ENCODE results near the gene EPS8L2.
A peak's percentile ranks its signal among the peaks of the same experiment; 100 is the strongest.

Gene EPS8L2

DNA sequence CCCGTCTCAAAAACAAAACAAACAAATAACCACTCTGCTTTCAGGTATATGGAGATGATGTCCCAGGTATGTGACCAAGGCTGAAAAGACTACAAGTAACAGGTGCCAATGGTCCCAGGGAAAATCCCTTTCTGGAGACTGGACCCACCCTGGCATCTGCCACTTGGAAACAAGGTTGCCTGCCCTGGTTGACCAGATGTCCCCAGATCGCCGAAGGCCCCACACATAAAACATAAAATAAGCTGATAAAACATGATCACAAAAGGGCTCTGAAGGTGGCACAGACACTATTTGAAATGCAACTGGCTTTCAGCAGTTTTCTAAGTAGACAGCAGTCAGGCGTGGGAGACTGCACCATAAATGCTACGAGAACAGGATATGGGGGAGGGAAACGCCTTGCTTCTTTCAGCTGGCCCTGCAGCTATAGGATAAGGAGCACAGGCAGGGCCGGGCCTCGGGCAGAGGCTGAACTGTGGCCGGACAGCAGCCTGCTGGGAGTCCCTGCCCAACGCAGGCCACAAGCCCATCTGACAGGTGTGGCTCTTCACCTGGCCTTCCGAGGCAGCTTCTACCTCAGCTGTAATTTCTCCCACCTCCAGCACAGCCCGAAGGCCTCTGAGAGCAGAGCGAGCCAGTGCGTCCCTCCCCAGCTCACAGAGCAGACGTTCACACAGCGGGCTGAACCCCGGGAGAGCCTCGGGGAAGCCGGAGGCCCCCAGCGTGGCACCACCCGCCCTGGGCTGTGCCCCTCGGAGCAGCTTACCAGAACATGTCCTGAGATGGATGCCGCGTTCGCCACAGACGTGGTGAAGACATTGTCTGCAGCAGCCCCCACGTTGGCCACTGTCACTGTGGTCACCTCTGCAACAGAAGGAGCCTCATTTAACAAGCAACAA lies 15.0 kb upstream of the EPS8L2 start:
- H3K4me1 ChIP-seq (ENCODE audit: insufficient read depth, low read length, poor library complexity, severe bottlenecking): peaks cover 55% of the 10 kb centered on the region
- no peak overlapping the region for H2AFZ ChIP-seq (ENCODE audit: low read length)
- H4K20me1 ChIP-seq (ENCODE audit: insufficient read depth, low read length, poor library complexity, severe bottlenecking): peaks cover 27% of the 10 kb centered on the region
- H3F3A ChIP-seq (ENCODE audit: low read depth): peaks cover 4% of the 10 kb centered on the region; the same call in 1 of the 2 replicates
- H3K27me3 ChIP-seq (ENCODE audit: insufficient read depth, low read length, poor library complexity, severe bottlenecking): no peaks in the 10 kb centered on the region
- H3K79me2 ChIP-seq (ENCODE audit: insufficient read depth, low read length): peaks cover 52% of the 10 kb centered on the region
- TF ChIP-seq, protein P1, sequence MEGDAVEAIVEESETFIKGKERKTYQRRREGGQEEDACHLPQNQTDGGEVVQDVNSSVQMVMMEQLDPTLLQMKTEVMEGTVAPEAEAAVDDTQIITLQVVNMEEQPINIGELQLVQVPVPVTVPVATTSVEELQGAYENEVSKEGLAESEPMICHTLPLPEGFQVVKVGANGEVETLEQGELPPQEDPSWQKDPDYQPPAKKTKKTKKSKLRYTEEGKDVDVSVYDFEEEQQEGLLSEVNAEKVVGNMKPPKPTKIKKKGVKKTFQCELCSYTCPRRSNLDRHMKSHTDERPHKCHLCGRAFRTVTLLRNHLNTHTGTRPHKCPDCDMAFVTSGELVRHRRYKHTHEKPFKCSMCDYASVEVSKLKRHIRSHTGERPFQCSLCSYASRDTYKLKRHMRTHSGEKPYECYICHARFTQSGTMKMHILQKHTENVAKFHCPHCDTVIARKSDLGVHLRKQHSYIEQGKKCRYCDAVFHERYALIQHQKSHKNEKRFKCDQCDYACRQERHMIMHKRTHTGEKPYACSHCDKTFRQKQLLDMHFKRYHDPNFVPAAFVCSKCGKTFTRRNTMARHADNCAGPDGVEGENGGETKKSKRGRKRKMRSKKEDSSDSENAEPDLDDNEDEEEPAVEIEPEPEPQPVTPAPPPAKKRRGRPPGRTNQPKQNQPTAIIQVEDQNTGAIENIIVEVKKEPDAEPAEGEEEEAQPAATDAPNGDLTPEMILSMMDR (conservative IDR thresholded peaks at IDR 0.05; ENCODE audit: low read length): no peak
- TF ChIP-seq EZH2phosphoT487 (IDR thresholded peaks at IDR 0.05; ENCODE audit: borderline replicate concordance): no peak
- H3K4me2 ChIP-seq (ENCODE audit: low read depth, low read length, poor library complexity, severe bottlenecking): peak overlapping the region; percentile 98
- H3K36me3 ChIP-seq (ENCODE audit: insufficient read depth, low read length): peaks cover 26% of the 10 kb centered on the region; the same call in 1 of the 2 replicates
- H3K9me2 ChIP-seq (replicated peaks; ENCODE audit: low read depth, low read length): no peaks in the 10 kb centered on the region
- peak overlapping the region; percentile 98 for H3K9ac ChIP-seq (ENCODE audit: low read depth, low read length, poor library complexity, severe bottlenecking)
- no peaks in the 10 kb centered on the region for H3K9me3 ChIP-seq (ENCODE audit: insufficient read depth, low read depth, low read length)
- H3K4me3 ChIP-seq (ENCODE audit: low read length, poor library complexity, severe bottlenecking): peak overlapping the region; percentile 94

DNA sequence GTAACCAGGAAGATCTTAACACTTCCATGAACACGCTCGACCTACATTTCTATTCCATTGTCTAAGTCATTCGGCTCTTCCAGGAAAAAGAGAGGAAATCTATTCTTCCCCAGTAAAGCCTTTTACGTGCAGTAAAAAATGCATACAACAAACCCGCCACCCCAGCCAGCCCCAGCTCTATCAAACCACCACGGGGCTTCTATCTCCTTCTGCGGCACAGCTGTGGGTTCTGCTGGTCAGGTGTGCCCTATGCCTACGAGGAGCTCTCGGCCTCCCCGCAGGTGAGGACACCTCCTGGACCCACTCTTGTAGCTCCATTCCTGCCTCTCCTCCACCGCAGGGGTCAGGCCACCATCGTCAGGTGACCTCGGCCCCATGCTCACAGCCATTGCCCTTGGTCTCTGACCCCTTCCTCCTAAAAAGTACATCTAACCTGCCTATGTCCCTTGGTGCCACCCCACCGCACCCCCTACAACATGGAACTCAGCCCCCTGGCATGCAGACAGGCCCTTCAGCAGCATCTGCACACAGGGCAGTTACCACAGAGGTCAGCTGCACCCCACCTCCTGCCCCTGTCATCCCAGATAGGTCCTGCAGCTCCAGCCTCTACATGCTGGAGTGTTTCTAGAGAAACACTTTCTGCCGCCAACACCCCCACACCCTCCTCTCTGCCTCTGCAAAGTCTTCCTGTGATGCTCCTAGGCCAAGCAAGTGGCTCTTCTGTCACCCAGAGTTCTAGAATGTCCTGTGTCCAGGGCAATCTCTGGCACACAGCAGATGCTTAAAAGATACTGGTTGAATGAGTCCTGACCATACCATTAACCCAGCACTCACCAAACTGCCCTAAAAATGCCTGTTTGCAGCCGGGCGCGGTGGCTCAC lies 14.1 kb upstream of the EPS8L2 start:
- peaks cover 61% of the 10 kb centered on the region for H3K79me2 ChIP-seq (ENCODE audit: insufficient read depth, low read length)
- H4K20me1 ChIP-seq (ENCODE audit: insufficient read depth, low read length, poor library complexity, severe bottlenecking): peaks cover 27% of the 10 kb centered on the region
- no peaks in the 10 kb centered on the region for H3K27me3 ChIP-seq (ENCODE audit: insufficient read depth, low read length, poor library complexity, severe bottlenecking)
- peak overlapping the region; percentile 98 for H3K4me2 ChIP-seq (ENCODE audit: low read depth, low read length, poor library complexity, severe bottlenecking)
- peaks cover 18% of the 10 kb centered on the region; the same call in 1 of the 2 replicates for H3K36me3 ChIP-seq (ENCODE audit: insufficient read depth, low read length)
- H3F3A ChIP-seq (ENCODE audit: low read depth): peaks cover 4% of the 10 kb centered on the region; the same call in 1 of the 2 replicates
- peaks cover 60% of the 10 kb centered on the region for H3K4me1 ChIP-seq (ENCODE audit: insufficient read depth, low read length, poor library complexity, severe bottlenecking)
- H3K9me2 ChIP-seq (replicated peaks; ENCODE audit: low read depth, low read length): no peaks in the 10 kb centered on the region
- no peaks in the 10 kb centered on the region for H3K9me3 ChIP-seq (ENCODE audit: insufficient read depth, low read depth, low read length)
- H3K4me3 ChIP-seq (ENCODE audit: low read length, poor library complexity, severe bottlenecking): peak overlapping the region; percentile 94
- TF ChIP-seq, protein P1 (conservative IDR thresholded peaks at IDR 0.05; ENCODE audit: low read length): no peak
- TF ChIP-seq EZH2phosphoT487 (IDR thresholded peaks at IDR 0.05; ENCODE audit: borderline replicate concordance): no peak
- peak overlapping the region; percentile 98 for H3K9ac ChIP-seq (ENCODE audit: low read depth, low read length, poor library complexity, severe bottlenecking)
- H2AFZ ChIP-seq (ENCODE audit: low read length): no peak overlapping the region

DNA sequence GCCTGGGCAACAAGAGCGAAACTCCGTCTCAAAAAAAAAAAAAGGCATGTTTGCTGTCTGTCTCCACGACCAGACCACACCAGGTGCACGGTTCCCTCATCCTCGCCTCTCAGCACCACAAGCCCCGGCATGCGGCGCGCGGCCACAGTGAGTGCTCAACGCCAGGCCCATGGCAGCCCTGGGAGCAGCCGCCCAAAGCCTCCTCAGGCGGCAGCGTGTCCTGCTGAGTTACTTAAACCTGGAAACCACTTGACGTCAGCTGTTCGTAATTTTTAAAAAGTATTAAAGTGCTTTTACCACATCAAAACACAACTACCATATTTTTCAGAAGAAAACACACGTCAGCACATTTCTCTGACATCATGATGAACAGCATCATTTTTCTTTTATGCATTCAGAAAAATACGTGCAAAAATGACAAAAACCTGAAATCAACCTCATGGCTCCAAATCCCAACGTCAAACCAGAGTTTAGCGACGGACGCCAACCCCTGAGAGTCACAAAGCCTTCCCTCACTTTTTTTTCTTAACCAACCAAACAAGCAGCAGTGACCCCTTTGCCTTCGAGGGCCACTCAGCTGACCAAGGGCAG lies 13.1 kb upstream of the EPS8L2 start:
- no peaks in the 10 kb centered on the region for H3K27me3 ChIP-seq (ENCODE audit: insufficient read depth, low read length, poor library complexity, severe bottlenecking)
- peak overlapping the region; percentile 98 for H3K4me2 ChIP-seq (ENCODE audit: low read depth, low read length, poor library complexity, severe bottlenecking)
- H3K4me3 ChIP-seq (ENCODE audit: low read length, poor library complexity, severe bottlenecking): peak overlapping the region; percentile 94
- no peaks in the 10 kb centered on the region for H3K9me2 ChIP-seq (replicated peaks; ENCODE audit: low read depth, low read length)
- H3K4me1 ChIP-seq (ENCODE audit: insufficient read depth, low read length, poor library complexity, severe bottlenecking): peaks cover 70% of the 10 kb centered on the region
- peaks cover 9% of the 10 kb centered on the region; the same call in 1 of the 2 replicates for H3K36me3 ChIP-seq (ENCODE audit: insufficient read depth, low read length)
- peaks cover 27% of the 10 kb centered on the region for H4K20me1 ChIP-seq (ENCODE audit: insufficient read depth, low read length, poor library complexity, severe bottlenecking)
- H3K9me3 ChIP-seq (ENCODE audit: insufficient read depth, low read depth, low read length): no peaks in the 10 kb centered on the region
- H3K79me2 ChIP-seq (ENCODE audit: insufficient read depth, low read length): peaks cover 71% of the 10 kb centered on the region
- peak overlapping the region; percentile 98 for H3K9ac ChIP-seq (ENCODE audit: low read depth, low read length, poor library complexity, severe bottlenecking)
- peaks cover 8% of the 10 kb centered on the region; the same call in 1 of the 2 replicates for H3F3A ChIP-seq (ENCODE audit: low read depth)
- TF ChIP-seq, protein P1 (conservative IDR thresholded peaks at IDR 0.05; ENCODE audit: low read length): no peak
- TF ChIP-seq EZH2phosphoT487 (IDR thresholded peaks at IDR 0.05; ENCODE audit: borderline replicate concordance): no peak
- H2AFZ ChIP-seq (ENCODE audit: low read length): no peak overlapping the region
